GM18951 (cell line): Measurements from ENCODE around the gene SERINC4.
"Not testable (repeated sequence)": the region's sequence is repeated elsewhere in the genome, so short reads cannot be mapped to it uniquely, and the experiment has no call there.

ENCODE experiments used
- POLR2A ChIP-seq: IDR thresholded peaks from 4 replicates; pipeline ENCODE4 v1.6.1; 2011; ENCODE audit warnings: mild to moderate bottlenecking; ENCODE audit not compliant: insufficient read length, insufficient read depth; ENCODE audit errors: extremely low read depth
- in situ Hi-C: fragments of 300-500 bp; cut with MboI; formaldehyde crosslinking; loops from one replicate; pipeline ENCODE4 v1.12.0; 2022; ENCODE audit warnings: low sequenced_read_pairs, mixed read lengths, inconsistent platforms; ENCODE audit not compliant: unreplicated experiment

Gene SERINC4

DNA sequence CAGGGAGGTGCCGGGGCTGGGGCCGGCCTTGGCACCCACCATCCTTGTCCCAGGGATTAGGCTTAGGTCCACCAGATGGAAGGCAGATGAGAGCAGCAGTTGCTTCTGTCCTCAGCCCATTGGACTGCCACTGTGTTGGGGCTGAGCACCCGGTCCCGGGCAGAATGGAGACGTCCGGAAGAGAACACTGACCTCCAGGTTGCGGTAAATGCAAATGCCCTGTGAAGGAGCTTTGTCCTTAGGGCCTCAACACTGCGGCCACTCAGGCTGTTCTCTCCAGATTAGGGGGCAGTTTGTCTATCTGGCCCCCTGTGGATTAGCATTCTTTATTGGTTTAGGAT lies at the start of gene SERINC4:
Gene SERINC4 (minus strand): TSS at position 276 of the 341 bp plus-strand sequence. CDS start 234 bp downstream, at position 42.
- in situ Hi-C loops = no loop called here
- TF ChIP-seq POLR2A = no peak

DNA sequence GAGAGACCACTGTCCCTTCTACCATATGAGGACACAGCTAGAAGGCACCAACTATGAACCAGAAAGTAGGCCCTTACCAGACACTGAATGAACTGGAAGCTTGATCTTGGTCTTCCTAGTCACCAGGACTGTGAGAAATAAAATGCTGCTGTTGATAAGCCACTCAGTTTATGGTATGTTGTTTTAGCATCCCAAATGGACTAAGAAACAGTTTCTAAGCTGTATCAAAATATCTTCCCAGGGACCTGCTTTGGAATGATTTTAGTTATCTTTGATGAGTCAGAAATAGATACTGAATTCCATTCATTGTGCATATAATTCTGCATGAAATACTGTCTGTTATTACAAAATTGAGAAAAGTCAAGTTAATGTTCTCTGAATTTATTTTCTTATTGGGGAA lies 45.4 kb upstream of the SERINC4 start:
- TF ChIP-seq POLR2A = no peak

DNA sequence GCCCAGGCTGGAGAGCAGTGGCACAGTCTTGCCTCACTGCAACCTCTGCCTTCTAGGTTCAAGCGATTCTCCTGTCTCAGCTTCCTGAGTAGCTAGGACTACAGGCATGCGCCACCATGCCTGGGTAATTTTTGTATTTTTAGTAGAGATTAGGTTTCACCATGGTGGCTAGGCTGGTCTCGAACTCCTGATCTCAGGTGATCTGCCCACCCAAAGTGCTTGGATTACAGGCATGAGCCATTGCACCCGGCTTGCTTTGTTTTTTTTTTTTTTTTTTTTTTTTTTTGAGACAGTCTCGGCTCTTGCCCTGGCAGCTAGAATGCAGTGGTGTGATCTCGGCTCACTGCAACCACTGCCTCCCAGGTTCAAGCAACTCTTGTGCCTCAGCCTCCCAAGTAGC lies 32.5 kb upstream of the SERINC4 start:
- in situ Hi-C loops = not testable (repeated sequence)

More for the DNA sequence above, 45.4 kb upstream of the SERINC4 start:
- in situ Hi-C loops = no loop called here

DNA sequence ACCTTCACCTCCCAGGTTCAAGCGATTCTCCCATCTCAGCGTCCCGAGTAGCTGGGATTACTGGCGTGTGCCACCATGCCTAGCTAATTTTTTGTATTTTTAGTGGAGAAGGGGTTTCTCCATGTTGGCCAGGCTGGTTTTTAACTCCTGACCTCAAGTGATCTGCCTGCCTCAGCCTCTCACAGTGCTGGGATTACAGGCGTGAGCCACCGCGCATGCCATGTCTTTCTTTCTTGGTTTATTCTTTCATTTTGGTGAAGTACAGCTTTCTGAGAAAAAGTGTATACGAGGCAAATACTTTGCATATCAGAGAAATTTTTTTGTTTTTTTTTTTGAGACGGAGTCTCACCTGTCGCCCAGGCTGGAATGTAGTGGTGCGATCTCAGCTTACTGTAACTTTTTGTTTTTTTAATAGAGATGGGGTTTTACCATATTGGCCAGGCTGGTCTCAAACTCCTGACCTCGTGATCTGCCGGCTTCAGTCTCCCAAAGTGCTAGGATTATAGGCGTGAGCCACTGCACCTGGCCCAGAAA lies 31.6 kb upstream of the SERINC4 start:
- in situ Hi-C loops = not testable (repeated sequence)

DNA sequence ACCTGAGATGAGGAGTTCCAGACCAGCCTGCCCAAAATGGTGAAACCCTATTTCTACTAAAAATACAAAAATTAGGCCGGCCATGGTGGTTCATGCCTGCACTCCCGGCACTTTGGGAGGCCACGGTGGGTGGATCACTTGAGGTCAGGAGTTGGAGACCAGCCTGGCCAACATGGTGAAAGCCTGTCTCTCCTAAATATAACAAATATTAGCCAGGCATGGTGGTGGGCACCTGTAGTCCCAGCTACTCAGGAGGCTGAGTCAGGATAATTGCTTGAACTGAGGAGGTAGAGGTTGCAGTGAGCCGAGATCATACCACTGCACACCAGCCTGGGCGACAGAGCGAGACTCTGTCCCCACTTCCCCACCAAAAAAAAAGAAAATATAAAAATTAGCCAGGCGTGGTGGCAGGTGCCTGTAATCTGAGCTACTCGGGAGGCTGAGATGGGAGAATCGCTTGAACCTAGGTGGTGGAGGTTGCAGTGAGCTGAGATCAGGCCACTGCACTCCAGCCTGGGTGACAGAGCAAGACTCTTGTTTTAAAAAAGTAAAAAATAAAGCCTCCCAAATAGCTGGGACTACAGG lies 30.8 kb upstream of the SERINC4 start:
- in situ Hi-C loops = not testable (repeated sequence)

DNA sequence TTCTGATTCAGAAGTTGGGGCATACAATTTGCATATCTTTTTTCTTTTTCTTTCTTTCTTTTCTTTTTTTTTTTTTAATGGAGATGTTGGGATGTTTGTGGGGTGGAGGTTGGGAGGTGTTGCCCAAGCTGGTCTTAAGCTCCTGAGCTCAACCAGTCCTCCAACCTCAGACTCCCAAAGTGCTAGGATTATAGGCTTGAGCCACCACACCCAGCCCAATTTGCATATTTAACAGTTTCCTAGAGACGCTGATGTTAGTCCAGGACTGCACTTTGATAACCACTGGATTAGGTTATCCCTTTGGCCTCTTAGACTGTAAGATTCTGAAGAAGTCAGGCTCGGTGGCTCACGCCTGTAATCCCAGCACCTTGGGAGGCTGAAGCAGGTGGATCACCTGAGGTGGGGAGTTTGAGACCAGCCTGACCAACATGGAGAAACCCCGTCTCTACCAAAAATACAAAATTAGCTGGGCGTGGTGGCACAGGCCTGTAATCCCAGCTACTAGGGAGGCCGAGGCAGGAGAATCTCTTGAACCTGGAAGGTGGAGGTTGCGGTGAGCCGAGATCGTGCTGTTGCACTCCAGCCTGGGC lies 30.0 kb upstream of the SERINC4 start:
- in situ Hi-C loops = not testable (repeated sequence)

DNA sequence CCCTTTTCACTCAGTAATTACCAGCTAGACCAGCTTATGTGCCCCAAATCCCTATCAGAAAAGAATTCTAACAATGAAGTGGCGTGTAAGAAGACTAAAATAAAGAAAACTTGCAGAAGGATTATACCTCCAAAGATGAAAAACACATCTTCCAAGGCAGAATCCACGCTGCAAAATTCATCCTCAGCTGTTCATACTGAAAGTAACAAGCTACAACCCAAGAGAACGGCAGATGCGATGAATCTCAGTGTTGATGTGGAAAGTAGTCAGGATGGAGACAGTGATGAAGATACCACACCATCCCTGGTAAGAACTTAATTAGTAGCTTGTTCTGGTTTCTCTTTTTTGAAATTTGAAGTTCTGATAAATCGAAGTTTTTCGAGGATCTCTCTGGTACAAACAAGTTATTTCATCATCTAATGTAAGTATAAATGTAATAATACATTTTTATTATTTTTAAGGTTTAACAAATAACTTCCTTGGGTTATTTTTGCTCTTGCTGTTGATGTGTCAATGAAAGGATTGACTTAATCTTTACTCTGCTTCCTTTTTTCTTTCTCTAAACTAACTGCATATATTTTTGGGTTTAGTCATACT lies 28.1 kb upstream of the SERINC4 start:
- TF ChIP-seq POLR2A = no peak
- in situ Hi-C loops = no loop called here

DNA sequence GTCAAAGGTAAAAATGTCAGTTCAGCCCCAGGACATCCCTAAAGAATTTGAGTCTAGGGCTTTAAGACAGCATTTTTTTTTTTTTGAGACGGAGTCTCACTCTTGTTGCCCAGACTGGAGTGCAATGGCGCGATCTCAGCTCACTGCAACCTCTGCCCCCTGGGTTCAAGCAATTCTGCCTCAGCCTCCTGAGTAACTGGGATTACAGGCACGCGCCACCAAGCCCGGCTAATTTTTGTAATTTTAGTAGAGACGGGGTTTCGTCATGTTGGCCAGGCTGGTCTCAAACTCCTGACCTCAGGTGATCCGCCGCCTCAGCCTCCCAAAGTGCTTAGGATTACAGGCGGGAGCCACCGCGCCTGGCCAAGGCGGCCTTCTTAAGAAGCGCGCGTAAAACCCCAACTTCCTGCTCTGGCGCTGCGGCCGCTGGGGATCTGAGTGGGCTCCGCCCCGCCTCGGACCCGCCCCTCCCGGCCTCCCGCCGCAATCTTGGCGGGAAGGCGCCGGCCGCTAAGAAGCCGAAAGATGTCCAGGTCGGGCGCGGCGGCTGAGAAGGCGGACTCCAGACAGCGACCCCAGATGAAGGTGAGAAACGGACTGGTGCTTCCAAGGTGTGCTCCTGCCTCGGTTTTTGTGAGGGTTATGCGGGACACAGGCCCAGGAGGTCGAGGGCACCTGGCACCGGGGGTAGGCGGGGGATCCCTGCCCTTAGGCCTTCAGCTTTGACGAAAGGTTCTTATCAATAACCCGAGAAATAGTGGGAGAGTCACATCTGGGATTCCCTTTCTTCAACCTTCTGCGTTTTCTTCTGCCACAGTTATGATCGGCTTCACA lies 26.7 kb upstream of the SERINC4 start, which contains the start of gene WDR76:
Gene WDR76 (plus strand): TSS at position 495 of the 834 bp plus-strand sequence. CDS start 31 bp downstream, at position 526.
- peak; percentile 44 for TF ChIP-seq POLR2A
- in situ Hi-C loops = no loop called here

DNA sequence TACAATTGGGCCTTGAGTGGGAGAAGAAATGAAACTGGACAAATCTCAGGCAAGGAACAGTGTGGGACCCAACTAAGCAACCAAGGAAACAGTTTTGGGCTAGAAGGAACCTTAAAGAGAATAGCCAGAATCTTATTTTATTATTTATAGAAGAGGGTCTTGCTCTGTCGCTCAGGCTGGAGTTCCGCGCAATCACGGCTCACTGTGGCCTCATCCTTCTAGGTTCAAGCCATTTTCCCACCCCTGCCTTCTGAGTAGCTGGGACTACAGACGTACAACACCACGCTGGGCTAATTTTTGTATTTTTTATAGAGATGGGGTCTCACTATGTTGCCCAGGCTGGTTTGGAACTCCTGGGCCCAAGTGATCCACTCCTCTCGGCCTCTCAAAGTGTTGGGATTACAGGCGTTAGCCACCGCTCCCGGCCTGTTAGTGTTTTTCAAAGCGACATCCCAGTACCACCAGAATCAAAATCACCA lies 26.0 kb upstream of the SERINC4 start:
- TF ChIP-seq POLR2A = no peak
- in situ Hi-C loops = no loop called here

DNA sequence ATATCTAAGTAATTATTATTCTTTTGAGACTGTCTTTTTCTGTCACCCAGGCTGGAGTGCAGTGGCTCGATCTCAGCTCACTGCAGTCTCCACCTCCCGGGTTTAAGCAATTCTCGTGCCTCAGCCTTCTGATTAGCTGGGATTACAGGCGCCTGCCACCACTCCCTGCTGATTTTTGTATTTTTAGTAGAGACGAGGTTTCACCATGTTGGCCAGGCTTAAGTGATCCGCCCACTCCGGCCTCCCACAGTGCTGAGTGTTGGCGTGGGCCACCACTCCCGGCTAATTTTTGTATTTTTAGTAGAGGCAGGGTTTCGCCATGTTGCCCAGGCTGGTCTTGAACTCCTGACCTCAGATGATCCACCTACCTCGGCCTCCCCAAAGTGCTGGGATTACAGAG lies 25.3 kb upstream of the SERINC4 start:
- in situ Hi-C loops = not testable (repeated sequence)

DNA sequence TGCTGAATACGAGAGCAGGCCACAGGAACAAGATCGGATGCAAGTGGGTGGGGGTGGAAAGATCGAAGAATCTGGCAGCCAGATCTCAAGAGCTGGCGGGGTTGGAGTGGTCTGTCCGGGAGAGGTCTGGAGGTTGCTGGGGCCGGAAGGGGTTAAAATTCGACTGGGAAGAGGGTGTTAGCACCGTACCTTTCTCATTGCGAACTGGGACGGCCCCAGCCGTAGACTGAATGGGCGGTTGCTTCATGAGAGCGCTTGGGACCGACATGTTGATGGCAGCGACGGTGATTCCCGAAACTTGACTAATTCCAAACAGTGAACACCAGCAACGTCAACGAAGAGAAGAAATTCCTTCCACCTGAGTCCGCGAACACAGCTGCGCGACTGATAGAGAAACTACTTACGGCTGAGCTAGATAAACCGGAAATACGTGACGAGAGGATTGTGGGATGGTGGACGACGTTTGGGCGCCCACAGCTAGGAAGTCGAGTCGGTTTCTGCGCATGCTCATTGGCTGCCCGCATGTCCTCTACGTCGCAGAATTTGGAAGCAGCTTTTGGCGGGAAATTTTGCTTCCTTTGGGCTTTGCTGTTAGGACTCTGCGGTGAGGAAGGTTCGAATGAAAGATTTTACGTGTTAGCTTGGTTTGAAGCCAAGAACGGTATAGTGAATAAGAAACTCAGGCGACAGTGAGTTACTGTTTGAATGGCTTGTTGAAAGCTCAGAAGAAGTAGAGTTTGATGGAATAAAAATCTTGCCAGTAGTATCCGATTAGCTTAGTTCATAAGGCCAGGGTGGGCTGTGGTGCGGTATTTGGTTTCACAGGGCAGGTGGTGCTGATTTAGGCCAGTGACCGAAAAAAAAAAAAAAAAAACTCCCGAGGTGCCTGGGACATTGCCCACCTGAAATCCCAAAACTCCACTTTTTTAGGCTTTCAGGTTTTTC lies 24.6 kb upstream of the SERINC4 start, which contains the start of gene MFAP1:
Gene MFAP1 (minus strand): TSS at position 389 of the 945 bp plus-strand sequence. CDS start 121 bp downstream, at position 268.
- peak; percentile 90 for TF ChIP-seq POLR2A
- in situ Hi-C loops = no loop called here

DNA sequence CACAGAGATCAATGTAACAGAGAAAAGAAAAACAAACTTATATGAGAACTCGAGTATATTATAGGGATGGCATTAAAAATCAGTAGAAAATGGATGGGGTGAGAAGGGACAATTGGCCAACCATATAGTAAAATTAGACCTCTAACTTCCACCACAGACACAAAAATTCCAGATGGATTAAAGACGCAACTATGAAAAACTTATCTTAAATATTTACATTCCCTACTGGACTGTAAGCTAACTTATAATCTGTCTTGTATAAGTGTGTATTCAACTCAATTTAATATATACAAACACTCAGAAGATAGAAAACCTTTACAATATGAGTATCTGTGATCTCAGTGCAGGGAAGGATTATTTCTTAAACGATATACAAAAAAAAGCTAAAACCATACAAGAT lies 21.5 kb upstream of the SERINC4 start:
- in situ Hi-C loops = no loop called here
- TF ChIP-seq POLR2A = no peak

DNA sequence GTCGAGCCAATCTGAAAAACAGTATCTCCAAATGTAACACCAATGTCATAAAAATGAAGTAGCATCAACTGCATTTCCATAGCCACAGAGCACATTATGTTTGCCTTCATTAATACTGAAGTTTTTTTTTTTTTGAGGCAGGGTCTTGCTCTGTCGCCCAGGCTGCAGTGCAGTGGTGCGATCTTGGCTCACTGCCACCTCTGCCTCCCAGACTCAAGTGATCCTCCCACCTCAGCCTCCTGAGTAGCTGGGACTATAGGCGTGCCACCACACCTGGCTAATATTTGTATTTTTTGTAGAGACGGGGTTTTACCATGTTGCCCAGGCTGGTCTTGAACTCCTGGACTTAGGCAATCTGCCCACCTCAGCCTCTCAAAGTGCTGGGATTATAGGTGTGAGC lies 15.0 kb upstream of the SERINC4 start:
- in situ Hi-C loops = not testable (repeated sequence)
